GM19025 (cell line): ENCODE results near the gene CD4.
A peak's percentile ranks its signal among the peaks of the same experiment; 100 is the strongest.
"Not testable (repeated sequence)": the region's sequence is repeated elsewhere in the genome, so short reads cannot be mapped to it uniquely, and the experiment has no call there.

Experiments
- ATAC-seq: cut with Tn5 transposase; IDR thresholded peaks from one replicate; pipeline ENCODE4 v1.9.1; 2021; ENCODE audit warnings: mild to moderate bottlenecking, low read depth, moderate library complexity; ENCODE audit not compliant: unreplicated experiment

Gene CD4

GRCh38 chr12:6863033-6863432, 73.7 kb downstream of the CD4 start:
- no peak for ATAC-seq

- ATAC-seq = no peak
Observed at GRCh38 chr12:6863586-6864321, 74.4 kb downstream of the CD4 start.

DNA sequence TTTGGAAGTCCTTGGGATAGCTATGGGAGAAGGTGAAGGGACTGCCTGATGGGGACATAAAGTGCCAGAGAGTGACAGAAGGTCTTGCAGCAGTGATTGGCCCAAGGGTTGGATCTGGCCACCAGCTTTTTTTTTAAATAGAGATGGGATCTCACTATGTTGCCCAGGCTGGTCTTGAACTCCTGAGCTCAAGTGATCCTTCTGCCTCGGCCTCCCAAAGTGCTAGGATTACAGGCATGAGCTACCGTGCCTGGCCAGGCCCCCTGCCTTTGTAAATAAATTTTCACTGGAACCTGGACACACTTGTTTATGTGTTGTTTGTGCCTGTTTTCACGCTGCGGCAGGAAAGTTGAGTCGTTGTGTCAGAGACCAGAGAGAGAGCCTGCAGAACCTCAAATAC, 76.0 kb downstream of the CD4 start:
- not testable (repeated sequence) for ATAC-seq

GRCh38 chr12:6866163-6866919, 77.0 kb downstream of the CD4 start:
- ATAC-seq = no peak

- ATAC-seq = peak; percentile 8
Observed at GRCh38 chr12:6866920-6867412, 77.6 kb downstream of the CD4 start.

GRCh38 chr12:6867413-6868210, 78.3 kb downstream of the CD4 start, which contains the start of gene TPI1:
TPI1 (plus strand) TSS chr12:6867531; CDS start chr12:6867567, 36 bp downstream.
- ATAC-seq = peak; percentile 51

DNA sequence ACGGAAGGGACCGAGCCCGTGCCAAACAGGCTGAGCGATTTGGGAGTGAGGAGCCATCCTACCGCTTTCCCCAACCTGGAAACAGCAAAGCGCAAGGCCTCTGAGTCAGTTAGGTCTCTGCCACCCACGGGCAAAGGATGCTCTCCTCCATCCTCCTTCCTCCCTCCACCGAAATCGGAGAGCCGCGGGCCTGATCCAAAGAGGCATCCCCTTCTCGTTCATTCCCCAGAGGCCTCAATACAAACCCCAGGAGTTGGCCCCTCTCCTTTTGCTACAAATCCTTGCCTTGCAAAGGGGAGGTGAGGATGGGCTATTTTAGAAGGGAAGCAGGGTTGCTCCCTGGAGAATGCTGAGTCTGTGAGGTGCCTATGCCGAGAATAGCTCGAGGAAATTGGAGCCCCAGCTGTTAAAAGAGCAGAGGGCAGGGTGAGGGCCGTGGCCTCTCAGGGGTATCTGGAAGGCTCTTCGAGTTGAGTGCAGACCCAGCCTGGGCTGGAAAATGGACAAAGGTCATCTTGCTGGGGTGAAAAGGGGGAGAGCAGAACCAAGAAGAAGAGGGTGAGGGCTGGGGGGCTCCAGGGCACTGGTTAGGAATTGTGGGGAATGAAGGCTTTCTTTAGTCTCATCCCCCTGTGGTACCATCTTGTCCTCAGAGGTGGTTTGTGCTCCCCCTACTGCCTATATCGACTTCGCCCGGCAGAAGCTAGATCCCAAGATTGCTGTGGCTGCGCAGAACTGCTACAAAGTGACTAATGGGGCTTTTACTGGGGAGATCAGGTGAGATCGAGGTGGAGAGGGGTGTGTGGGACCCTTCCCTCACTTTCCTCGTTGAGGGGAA, 79.1 kb downstream of the CD4 start:
- no peak for ATAC-seq

DNA sequence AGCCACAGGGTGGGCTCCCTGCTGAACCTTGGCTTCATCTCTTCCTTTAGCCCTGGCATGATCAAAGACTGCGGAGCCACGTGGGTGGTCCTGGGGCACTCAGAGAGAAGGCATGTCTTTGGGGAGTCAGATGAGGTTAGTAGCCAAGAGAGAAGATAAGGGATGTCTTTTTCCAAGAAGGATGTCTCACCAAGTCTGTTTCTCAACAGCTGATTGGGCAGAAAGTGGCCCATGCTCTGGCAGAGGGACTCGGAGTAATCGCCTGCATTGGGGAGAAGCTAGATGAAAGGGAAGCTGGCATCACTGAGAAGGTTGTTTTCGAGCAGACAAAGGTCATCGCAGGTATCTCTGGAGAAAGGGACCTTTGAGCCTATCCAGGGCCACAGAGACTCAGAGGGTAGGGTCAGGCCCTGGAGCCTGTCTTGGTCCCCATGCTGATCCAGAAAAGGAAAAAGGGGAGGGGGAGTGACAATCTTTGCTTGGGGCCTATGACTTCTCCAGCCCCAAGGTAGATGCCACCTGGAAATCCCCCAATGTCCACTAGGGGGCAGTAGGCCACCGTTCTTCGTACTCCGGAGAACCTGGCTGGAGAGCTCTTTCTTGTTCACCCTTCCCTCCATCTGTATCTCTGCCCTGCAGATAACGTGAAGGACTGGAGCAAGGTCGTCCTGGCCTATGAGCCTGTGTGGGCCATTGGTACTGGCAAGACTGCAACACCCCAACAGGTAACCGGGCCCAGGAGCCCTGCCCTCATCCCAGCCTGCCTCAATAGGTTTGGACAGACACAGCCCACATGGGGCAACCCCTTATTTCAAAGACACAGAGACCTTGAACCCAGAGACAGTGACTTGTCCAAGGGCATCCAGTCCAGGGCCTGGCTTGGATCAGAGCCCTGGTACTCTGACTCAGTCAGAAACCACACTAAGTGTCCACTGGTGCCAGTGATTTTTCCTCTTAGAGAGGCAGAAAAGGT, 80.0 kb downstream of the CD4 start:
- no peak for ATAC-seq

- not testable (repeated sequence) for ATAC-seq
Observed at GRCh38 chr12:6870304-6870703, 81.0 kb downstream of the CD4 start.
